Measurements from ENCODE around the gene ADAM12.

ADAM12 gene

GRCh38 chr10:126070476-126071215 is 317.6 kb downstream of the ADAM12 start:
- TF ChIP-seq CTCF (IDR thresholded peaks at IDR 0.05; ENCODE audit: control extremely low read depth, extremely low read depth, low read depth, missing control alignments) = no peak
- ChIA-PET CTCF (no interaction called here), POLR2A (interaction anchor here (0.6 kb wide), 1 partner anchor 238 kb away, joined by 3 read pairs; no protein-coding TSS in a partner anchor)
- DNase-seq (ENCODE audit: extremely low spot score) = no peak

- TF ChIP-seq CTCF (IDR thresholded peaks at IDR 0.05; ENCODE audit: control extremely low read depth, extremely low read depth, low read depth, missing control alignments) = no peak
- DNase-seq (ENCODE audit: extremely low spot score) = no peak
- POLR2A ChIA-PET = no interaction called here
- CTCF ChIA-PET = no interaction called here
Observed at GRCh38 chr10:126068322-126068721, 320.0 kb downstream of the ADAM12 start.

- DNase-seq (ENCODE audit: extremely low spot score) = no peak
- CTCF ChIA-PET = no interaction called here
- POLR2A ChIA-PET = no interaction called here
- no peak for TF ChIP-seq CTCF (IDR thresholded peaks at IDR 0.05; ENCODE audit: control extremely low read depth, extremely low read depth, low read depth, missing control alignments)
Observed at GRCh38 chr10:126066456-126066855, 321.8 kb downstream of the ADAM12 start.

- no peak for TF ChIP-seq CTCF (IDR thresholded peaks at IDR 0.05; ENCODE audit: control extremely low read depth, extremely low read depth, low read depth, missing control alignments)
- POLR2A ChIA-PET = no interaction called here
- no peak for DNase-seq (ENCODE audit: extremely low spot score)
- CTCF ChIA-PET = interaction anchor here (1.4 kb wide), 1 partner anchor 80 kb away, joined by 3 read pairs; no protein-coding TSS in a partner anchor
Observed at GRCh38 chr10:126065751-126066377, 322.4 kb downstream of the ADAM12 start.

GRCh38 chr10:126064512-126064911 is 323.8 kb downstream of the ADAM12 start:
- DNase-seq (ENCODE audit: extremely low spot score) = no peak
- ChIA-PET POLR2A (no interaction called here), CTCF (interaction anchor here (1.4 kb wide), 1 partner anchor 79 kb away, joined by 3 read pairs; no protein-coding TSS in a partner anchor)
- no peak for TF ChIP-seq CTCF (IDR thresholded peaks at IDR 0.05; ENCODE audit: control extremely low read depth, extremely low read depth, low read depth, missing control alignments)

GRCh38 chr10:126063353-126063791 is 324.9 kb downstream of the ADAM12 start:
- ChIA-PET POLR2A (no interaction called here), CTCF (no interaction called here)
- TF ChIP-seq CTCF (IDR thresholded peaks at IDR 0.05; ENCODE audit: control extremely low read depth, extremely low read depth, low read depth, missing control alignments) = no peak
- DNase-seq (ENCODE audit: extremely low spot score) = no peak
